CD4-positive, alpha-beta T cell treated with Interleukin-15 for 4 hours (primary cell): ENCODE results near the gene RABEPK.
A peak's percentile ranks its signal among the peaks of the same experiment; 100 is the strongest.
"Not testable (repeated sequence)": the region's sequence is repeated elsewhere in the genome, so short reads cannot be mapped to it uniquely, and the experiment has no call there.

ENCODE experiments used
- DNase-seq: peaks from one replicate; pipeline ENCODE4 v3.0.0-alpha.2; 2020; ENCODE audit warnings: low spot score

The RABEPK gene

DNA sequence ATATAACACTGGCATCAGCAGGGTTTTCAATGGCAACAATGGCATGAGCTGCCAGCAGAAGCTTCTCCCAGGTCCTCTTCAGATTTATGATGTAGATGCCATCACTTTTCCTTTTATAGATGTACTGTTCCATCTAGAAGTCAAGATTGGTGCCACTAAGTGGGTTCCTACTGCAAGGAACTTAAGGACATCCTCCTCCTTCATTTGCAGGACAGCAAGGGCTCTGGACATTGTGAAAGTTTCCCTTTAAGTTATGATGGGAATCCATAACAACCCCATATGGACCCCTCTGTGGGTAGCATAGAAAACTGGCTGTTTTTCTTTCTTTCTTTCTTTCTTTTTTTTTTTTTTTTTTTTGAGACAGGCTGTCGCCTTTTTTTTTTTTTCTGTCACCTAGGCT is 4.8 kb upstream of the RABEPK start:
- DNase-seq = not testable (repeated sequence)

DNA sequence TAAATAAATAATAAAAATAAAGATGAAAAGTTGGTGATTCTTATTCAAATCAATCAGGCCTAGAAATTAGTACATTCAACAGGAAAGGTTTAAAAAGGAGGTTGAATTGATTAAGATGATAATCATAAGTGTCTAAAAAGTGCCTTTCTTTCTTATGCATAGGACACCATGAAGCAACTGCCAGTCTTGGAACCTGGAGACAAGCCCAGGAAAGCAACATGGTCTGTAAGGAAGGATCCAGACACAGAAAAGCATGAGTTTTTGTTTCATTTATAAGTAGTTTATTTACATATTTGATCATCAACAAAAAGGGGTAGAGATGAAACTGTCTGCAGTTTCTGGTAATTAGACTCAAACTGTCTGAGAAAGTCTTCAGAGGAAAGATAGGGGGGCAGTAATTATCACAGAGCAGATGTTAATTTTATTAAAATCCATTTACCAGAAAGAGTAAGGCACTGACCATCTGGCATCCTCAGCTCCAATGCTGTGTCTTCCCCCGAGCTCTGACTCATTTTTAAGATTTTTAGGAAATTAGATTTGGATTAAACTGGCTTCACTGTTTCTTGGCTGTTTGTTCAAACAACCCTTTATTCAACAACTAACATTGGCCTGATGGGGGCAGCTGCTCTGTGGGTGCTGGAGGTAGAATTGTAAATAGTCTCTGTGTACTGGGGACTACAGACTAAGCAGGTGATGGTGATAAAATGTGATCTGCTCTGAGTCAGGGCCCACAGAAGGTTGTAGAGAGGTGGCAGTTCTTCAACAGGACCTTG is 2.7 kb downstream of the RABEPK start:
- DNase-seq = no peak

DNA sequence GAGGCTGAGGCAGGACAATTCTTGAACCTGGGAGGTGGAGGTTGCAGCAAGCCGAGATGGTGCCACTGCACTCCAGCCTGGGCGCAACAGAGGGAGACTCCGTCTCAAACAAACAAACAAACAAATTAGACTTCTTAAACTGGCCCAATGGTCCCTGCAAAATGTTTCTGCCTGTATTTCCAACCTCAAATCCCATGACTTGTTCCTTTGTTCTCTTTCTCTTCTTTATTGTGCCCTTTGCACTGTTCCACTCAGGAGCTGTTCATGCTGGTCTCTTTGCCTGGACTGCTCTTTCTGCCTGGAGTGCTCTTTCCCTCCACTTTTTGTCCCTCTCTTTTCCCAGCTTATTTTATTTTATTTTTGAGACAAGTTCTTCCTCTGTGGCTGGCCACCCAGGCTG is 4.1 kb downstream of the RABEPK start:
- DNase-seq = no peak

- no peak for DNase-seq
These were observed 13.8 kb downstream of the RABEPK start for GRCh38 chr9:125214186-125214585.

DNA sequence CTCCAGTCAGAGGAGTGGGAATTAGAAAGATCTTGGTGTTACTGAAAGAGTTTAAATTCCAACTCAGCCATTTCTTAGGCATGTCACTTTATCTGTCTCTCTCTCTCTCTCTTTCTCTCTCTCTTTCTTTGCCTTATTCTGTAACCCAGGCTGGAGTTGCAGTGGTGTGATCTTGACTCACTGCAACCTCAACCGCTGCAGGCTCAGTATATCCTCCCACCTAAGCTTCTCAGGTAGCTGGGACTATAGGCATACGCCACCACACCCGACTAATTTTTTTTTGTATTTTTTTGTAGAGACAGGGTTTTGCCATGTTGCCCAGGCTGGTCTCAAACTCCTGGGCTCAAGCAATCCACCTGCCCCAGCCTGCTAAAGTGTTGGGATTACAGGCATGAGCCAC is 18.3 kb downstream of the RABEPK start:
- DNase-seq = no peak

GRCh38 chr9:125224858-125225257 is 24.5 kb downstream of the RABEPK start:
- DNase-seq = not testable (repeated sequence)

DNA sequence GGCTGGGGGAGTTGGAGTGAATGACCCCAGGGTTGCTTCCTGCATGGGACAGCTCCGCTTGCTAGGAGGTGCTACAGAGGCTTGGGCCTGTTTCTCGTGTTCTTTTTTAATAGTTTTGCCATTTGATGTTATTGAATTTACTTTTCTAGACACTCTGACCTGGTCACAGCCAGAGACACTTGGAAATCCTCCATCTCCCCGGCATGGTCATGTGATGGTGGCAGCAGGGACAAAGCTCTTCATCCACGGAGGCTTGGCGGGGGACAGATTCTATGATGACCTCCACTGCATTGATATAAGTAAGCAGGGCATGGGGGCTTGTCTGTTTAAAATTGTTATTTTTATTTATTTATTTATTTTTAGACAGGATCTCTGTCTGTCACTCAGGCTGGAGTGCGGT is 27.4 kb downstream of the RABEPK start:
- DNase-seq = no peak

GRCh38 chr9:125233678-125234077 is 33.3 kb downstream of the RABEPK start:
- no peak for DNase-seq

GRCh38 chr9:125234099-125234498 is 33.8 kb downstream of the RABEPK start:
- not testable (repeated sequence) for DNase-seq

- DNase-seq = no peak
These were observed 35.6 kb downstream of the RABEPK start for GRCh38 chr9:125235804-125236519.

- not testable (repeated sequence) for DNase-seq
These were observed 36.3 kb downstream of the RABEPK start for GRCh38 chr9:125236520-125237159.

DNA sequence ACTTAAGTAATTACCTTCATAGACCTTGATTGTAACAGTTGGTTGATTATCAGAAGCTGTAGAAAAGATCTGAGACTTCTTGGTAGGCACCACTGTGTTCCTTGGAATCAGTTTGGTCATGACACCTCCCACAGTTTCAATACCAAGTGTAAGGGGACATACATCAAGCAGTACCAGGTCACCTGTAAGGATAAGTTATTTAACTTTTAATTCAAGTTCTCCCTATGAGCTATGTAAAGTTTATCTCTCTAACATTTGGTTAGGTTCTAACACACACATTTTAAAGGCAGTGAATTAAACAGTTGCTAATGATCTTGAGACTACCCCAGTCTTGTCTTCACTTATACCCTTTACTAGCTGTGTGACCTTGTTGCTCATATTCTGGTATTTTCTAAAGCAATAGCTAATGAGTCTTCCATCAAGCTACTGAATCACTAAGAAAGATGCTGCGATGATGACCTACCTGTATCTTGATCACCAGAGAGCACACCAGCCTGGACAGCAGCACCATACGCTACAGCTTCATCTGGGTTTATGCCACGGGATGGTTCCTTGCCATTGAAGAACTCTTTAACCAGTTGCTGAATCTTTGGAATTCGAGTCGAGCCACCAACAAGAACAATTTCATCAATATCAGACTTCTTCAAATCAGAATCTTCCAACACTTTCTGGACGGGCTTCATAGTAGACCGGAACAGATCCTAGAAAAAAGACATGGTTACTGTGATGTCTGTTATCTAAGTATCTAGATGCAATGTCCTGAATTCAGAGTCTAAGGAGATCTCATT is 38.0 kb downstream of the RABEPK start:
- no peak for DNase-seq

GRCh38 chr9:125238915-125239446 is 38.6 kb downstream of the RABEPK start:
- no peak for DNase-seq

GRCh38 chr9:125239631-125240597 is 39.6 kb downstream of the RABEPK start:
- no peak for DNase-seq

DNA sequence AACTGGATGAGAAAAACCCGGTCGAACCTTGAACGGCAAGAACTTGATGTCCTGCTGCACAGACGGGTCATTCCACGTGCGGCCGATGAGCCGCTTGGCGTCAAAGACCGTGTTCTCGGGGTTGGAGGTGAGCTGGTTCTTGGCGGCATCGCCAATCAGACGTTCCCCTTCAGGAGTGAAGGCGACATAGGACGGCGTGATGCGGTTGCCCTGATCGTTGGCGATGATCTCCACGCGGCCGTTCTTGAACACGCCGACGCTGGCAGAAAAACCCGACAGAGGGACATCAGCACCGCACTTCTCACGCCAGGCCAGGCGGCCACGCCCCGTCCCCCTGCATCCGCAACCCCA is 40.3 kb downstream of the RABEPK start:
- peak; percentile 26 for DNase-seq

DNA sequence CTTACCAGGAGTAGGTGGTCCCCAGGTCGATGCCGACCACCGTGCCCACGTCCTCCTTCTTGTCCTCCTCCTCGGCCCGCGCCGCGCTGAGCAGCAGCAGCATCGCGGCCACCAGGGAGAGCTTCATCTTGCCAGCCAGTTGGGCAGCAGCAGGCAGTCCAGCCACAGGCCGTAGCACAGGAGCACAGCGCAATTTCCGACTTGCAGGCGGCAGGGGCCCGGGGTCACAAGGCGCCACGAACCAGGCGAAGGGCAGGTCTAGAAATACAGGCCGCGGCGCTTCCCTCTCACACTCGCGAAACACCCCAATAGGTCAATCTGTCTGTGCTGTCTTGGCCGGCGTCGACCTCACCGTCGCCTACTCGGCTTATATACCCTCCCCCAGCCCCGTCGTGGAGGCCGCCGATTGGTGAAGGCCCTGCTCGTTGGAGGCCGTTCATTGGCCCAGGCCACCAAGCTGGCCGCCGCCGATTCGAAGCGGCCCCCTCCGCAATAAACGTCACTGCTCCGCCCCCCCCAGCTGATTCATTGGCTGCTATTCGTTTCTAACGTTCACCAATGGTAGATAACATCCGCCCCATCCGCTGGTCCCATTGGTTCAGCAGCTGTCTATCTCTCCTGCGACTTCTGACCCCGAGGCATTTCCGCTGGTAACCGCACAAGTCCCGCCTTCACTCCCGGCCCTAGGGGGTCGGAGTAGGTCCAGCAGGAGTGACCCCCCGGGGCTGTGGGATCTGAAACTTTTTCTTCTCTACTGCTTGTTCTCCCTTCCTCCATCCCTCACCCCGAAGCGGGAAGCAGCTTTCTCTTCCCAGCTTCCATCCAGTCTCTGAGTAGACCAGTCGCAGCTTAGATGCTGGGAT is 40.9 kb downstream of the RABEPK start, which contains the start of gene HSPA5:
TSS of gene HSPA5 (minus strand) at position 344 of the 863 bp plus-strand sequence. CDS start at position 127, 217 bp downstream.
- DNase-seq = peak; percentile 99

GRCh38 chr9:125241863-125242739 is 41.8 kb downstream of the RABEPK start:
- DNase-seq = peak; percentile 22

DNA sequence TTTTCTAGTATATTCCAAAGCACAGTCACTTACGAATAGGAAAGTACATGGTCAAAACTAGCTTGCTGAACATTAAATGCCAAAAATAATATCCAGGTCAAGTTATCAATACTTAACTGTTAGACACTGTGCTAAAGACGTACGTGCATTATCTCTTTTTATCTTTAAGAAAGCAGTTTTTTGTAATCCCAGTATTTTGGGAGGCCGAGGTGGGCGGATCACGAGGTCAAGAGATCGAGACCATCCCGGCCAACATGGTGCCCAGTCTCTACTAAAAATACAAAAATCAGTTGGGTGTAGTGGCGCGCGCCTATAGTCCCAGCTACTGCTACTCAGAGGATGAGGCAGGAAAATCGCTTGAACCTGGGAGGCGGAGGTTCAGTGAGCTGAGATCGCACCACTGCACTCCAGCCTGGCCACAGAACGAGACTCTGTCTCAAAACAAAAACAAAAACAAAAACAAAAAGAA is 43.5 kb downstream of the RABEPK start:
- DNase-seq = no peak

DNA sequence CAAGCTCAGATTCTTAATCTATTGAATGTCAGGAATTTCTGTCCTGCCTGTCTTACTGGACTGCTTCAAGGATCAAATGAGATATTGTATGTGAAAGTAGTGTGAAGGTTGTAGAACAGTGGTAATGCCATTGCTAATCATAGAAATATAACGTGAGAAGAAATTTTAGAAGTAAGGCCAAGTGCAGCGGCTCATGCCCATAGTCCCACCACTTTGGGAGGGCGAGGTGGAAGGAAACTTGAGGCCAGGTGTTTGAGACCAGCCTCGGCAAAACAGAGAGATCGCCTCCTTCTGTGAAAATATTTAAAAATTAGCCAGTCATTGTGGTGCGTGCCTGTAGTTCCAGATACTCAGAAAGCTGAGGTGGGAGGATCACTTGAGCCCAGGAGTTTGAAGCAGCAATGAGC is 45.9 kb downstream of the RABEPK start:
- no peak for DNase-seq
